ENCODE data around the gene CASP14.
"Not testable (repeated sequence)": the region's sequence is repeated elsewhere in the genome, so short reads cannot be mapped to it uniquely, and the experiment has no call there.

Gene CASP14

DNA sequence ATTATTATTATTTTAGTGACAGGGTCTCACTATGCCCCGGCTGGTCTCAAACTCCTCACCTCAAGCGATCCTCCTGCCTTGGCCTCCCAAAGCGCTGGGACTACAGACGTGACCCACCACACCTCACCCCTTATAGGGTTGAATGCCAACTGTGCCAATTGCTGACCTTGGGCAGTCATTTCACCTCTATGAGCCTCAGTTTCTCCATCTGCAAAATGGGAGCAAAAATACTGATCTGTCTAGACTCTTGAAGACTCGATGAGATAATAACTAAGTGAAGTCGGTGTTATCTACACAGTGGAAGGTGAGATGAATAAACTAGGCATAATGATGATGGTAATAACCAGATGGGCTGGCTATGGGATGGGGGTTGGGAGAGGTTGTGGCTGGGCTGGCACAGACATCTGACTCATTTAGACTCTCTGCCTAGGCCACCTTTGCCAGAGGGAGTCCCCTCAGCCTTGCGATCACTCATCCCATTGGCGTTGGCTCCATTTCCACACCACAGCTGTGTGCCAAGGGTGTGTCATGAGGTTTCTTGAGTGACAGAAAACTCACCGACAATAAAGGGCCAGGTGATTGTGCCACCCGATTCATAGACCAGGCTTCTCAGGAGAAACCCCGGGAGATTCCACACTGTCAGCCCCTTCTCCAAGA is at the start of gene CASP14:
TSS of gene CASP14 (plus strand) at position 596 of the 657 bp plus-strand sequence. CDS start 2,772 bp downstream, outside the sequence.
- DNase-seq (ENCODE audit: low read depth in 2 of 3, low spot score in 2 of 3) = no peak

DNA sequence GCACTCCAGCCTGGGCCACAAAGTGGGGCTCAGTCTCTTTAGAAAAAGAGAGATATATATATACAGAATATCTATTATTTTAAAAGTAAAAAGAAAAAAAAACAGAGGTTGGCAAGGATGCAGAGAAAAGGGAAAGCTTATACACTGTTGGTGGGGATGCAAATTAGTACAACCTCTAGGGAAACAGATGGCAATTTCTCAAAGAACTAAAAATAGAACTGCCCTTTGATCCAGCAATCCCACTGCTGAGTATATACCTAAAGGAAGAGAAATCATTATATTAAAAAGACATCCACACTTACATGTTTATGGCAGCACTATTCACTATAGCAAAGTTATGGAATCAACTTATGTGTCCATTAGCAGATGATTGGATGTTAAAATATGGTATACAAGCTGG is 41.0 kb upstream of the CASP14 start:
- DNase-seq (ENCODE audit: low read depth in 2 of 3, low spot score in 2 of 3) = no peak

DNA sequence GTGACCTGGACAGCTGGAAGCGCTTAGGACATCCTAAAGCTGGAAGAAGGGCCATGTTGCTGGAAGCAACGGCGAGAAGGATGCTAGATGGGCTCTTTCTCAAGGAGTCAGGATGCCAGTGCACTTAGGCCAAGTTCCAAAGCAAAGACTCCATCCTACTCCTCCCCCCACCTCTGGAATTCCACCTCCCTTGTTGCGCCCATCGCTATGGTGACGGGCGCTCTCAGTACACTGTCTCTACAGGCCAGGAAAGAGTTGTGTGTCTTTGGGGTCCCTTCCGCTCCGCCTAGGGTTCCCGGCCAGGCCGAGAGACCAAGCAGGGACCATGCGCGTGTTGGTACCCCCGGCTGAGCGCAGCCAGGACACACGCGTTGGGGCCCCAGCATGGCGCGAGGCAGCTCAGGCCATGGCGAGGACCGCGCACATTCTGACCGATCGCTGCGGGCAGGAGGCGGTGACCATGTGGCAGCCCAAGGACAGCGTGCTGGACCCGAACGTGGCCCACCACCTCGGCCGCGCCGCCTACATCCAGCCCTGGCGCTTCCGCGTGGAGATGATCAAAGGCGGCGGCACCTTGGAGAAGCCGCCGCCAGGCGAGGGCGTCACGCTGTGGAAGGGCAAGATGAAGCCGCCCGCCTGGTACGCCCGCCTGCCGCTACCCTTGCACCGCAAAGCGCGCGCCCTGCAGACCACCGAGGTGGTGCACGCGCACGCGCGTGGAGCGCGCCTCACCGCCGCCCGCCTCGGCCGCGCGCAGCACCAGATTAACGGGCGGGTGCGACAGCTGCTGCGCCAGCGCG is 38.6 kb upstream of the CASP14 start:
- DNase-seq (ENCODE audit: low read depth in 2 of 3, low spot score in 2 of 3) = no peak

DNA sequence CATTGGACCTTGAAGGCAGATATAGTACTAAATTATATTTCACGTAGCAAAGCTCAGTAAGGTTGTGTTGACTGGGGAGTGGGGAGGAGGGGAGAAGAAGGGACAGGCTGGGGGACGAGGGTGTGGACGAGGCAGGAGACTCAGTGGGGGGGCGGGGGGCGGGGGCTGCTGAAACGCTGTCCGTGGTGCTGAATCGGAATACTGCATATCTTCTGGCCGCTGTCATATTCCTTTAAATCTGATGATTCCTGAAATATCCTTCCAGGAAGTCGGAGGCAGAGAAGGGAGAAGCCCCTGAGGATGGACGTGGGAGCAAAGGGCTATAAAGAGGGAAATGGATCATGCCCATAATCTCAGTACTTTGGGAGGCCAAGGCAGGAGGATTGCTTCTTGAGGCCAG is 34.7 kb upstream of the CASP14 start:
- DNase-seq (ENCODE audit: low read depth in 2 of 3, low spot score in 2 of 3) = no peak

DNA sequence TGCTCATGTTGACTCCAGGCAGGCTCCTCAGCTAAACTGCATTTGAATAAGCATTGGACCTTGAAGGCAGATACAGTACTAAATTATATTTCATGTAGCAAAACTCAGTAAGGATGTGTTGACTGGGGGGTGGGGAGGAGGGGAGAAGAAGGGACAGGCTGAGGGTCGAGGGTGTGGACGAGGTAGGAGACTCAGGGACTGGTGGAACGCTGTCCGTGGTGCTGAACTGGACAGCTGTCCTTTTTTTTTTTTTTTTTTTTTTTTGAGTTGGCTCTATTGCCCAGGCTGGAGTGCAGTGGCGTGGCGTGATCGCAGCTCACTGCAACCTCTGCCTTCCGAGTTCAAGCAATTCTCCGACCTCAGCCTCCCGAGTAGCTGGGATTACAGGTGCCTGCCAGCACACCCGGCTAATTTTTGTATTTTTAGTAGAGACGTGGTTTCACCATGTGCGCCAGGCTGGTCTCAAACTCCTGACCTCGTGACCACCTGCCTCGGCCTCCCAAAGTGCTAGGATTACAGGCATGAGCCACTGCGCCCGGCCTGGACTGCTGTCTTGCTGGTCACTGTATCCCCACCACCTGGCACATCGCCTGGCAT is 33.2 kb upstream of the CASP14 start:
- no peak for DNase-seq (ENCODE audit: low read depth in 2 of 3, low spot score in 2 of 3)

DNA sequence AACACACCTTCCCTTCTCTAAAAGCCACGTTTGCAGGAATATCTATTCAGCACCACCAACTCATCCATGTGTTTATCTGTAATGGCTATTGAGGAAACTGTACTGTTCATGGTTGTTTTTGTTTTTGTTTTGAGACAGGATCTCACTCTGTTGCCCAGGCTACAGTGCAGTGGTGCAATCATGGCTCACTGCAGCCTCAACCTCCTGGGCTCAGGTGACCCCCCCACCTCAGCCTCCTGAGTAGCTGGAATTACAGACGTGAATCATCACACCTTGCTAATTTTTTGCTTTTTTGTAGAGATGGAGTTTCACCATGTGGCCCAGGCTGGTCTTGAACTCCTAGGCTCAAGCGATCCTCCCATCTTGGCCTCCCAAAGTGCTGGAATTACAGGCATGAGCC is 30.4 kb upstream of the CASP14 start:
- not testable (repeated sequence) for DNase-seq (ENCODE audit: low read depth in 2 of 3, low spot score in 2 of 3)

GRCh38 chr19:15021286-15022007 is 27.8 kb upstream of the CASP14 start:
- DNase-seq (ENCODE audit: low read depth in 2 of 3, low spot score in 2 of 3) = no peak

GRCh38 chr19:15022752-15023151 is 26.5 kb upstream of the CASP14 start:
- DNase-seq (ENCODE audit: low read depth in 2 of 3, low spot score in 2 of 3) = no peak

DNA sequence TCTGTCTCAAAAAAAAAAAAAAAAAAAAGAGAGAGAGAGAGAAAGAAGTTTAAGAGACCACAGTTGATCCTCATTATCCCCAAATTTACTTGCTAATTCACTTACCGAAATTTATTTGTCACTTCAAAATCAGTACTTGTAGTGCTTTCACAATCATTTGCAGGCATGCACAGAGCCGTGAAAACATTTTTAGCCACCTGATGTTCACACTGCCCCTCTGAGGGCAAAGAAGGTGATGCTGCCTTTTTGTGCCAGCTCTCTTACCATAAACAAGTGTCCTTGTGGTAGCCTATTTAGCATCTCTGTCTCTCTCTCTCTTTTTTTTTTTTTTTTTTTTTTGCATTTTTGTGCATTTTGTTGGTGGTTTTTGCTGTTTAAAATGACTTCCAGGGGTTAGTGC is 24.1 kb upstream of the CASP14 start:
- no peak for DNase-seq (ENCODE audit: low read depth in 2 of 3, low spot score in 2 of 3)

DNA sequence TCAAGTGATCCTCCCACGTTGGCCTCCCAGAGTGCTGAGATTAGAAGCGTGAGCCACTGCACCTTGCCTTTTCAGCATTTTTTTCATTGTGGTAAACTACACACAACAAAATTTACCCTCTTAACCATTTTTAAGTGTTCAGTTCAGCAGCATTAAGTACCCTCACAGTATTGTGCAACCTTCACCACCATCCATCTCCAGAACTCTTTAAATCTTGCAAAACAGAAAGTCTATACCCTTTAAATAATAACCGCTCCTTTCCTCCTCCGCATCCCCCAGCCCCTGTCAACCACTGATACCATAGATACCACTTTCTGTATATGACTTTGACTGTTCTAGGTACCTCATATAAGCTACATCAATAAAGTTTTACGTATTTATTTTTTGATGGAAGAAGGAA is 20.8 kb upstream of the CASP14 start:
- DNase-seq (ENCODE audit: low read depth in 2 of 3, low spot score in 2 of 3) = no peak

- DNase-seq (ENCODE audit: low read depth in 2 of 3, low spot score in 2 of 3) = no peak
Observed at GRCh38 chr19:15031675-15032074, 17.6 kb upstream of the CASP14 start.

- no peak for DNase-seq (ENCODE audit: low read depth in 2 of 3, low spot score in 2 of 3)
Observed at GRCh38 chr19:15035795-15036311, 13.4 kb upstream of the CASP14 start.

DNA sequence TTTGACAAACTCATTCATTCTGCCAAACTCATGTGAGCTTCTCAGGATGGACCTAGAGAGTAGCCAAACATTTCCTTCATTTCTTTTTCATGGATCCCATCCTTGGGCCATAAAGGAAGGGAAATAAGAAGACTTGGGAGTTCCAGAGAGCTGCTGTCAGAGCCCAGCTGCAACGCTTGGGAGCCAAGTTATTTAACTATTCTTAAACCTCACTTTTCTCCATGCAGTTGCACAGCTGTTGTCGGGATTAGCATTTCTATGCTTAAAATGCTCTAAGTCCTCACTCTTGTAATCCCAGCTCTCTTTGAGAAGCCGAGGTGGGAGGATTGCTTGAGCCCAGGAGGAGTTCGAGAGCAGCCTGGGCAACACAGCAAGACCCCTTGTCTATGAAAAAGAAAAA is 11.7 kb upstream of the CASP14 start:
- DNase-seq (ENCODE audit: low read depth in 2 of 3, low spot score in 2 of 3) = no peak

GRCh38 chr19:15038294-15038693 is 11.0 kb upstream of the CASP14 start:
- DNase-seq (ENCODE audit: low read depth in 2 of 3, low spot score in 2 of 3) = no peak

DNA sequence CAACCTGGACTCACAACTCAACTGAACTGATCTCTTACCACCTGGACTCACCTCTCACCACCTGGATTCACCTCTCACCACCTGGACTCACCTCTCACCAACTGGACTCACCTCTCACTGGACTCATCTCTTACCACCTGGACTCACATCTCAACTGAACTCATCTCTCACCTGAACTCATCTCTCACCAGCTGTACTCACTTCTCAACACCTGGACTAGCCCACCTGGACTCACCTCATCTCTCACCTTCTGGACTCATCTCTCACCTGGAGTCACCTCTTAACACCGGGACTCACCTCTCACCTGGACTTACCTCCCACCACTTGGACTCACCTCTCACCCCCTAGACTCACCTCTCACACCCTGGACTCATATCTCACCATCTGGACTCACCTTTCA is 7.3 kb upstream of the CASP14 start:
- no peak for DNase-seq (ENCODE audit: low read depth in 2 of 3, low spot score in 2 of 3)

- no peak for DNase-seq (ENCODE audit: low read depth in 2 of 3, low spot score in 2 of 3)
Observed at GRCh38 chr19:15042826-15043225, 6.5 kb upstream of the CASP14 start.

GRCh38 chr19:15045506-15045905 is 3.8 kb upstream of the CASP14 start:
- no peak for DNase-seq (ENCODE audit: low read depth in 2 of 3, low spot score in 2 of 3)

- no peak for DNase-seq (ENCODE audit: low read depth in 2 of 3, low spot score in 2 of 3)
Observed at GRCh38 chr19:15047680-15048079, 1.6 kb upstream of the CASP14 start.

DNA sequence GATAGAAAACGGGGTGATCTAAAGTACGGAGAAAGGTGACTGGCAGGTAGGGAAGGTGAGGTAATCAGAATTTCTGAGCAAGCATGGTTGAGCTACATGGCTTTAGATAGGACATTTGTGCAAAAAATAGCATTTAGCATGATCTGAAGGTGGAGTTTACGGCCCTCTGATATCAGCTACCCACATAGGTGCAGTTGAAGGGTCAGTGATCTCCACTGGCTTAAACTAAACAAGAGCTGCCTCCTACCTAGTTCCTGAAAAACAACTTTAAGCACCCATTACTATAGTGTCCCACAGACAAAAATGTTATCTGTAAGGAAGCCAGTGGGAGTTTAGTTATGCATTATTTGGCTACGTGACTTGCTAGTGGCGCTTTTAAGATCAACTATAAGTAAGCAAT is 1.2 kb upstream of the CASP14 start:
- no peak for DNase-seq (ENCODE audit: low read depth in 2 of 3, low spot score in 2 of 3)

DNA sequence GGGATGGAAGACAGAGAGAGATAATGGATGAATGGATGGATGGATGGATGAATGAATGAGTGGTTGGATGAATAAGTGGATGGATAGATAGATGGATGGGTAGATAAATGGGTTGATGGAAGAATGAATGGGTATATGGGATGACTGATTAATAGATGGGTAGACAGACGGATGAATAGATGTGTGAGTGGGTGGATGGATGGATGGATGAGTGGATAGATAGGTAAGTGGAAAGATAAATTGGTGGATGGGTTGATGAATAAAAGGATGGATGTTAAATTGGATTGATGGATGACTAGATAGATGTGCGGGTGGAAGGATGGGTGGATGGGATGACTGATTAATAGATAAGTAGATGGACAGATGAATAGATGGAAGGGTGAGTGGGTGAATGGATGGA is 1.4 kb downstream of the CASP14 start:
- no peak for DNase-seq (ENCODE audit: low read depth in 2 of 3, low spot score in 2 of 3)

DNA sequence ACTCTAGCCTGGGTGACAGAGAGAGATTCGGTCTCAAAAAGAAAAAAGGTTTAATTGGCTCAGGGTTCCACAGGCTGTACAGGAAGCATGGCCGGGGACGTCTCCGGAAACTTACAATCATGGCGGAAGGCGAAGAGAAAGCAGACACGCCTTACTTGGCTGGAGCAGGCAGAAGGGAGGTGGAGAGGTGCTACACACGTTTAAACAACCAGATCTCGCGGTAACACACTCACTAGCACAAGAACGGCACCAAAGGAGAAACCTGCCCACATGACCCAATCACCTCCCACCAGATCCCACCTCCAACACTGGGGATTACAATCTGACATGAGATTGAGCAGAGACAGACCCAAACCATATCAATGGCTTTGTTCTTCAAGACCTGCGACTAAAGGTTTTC is 12.8 kb downstream of the CASP14 start:
- no peak for DNase-seq (ENCODE audit: low read depth in 2 of 3, low spot score in 2 of 3)

All from activated CD8-positive, alpha-beta memory T cell treated with anti-CD3 and anti-CD28 coated beads for 48 hours (primary cell).